ENCODE data around the gene CPNE5. TPM values are rescaled to one million over a fixed set of nuclear protein-coding genes. Genes with fewer than 3 reads are reported as not detected.
A peak's percentile ranks its signal among the peaks of the same experiment; 100 is the strongest.

The CPNE5 gene
- total RNA-seq = under 1 TPM; 0.79 to 0.94 TPM

GRCh38 chr6:36838896-36839748, at the start of gene CPNE5:
Gene CPNE5, minus strand, starts transcription at chr6:36839444. Its CDS starts 67 bp downstream, at chr6:36839377.
- Mint-ChIP-seq H3K4me3 (peak within 1 kb of the TSS; percentile 64), H3K4me1 (peaks cover 15% of the 10 kb centered on the region), H3K36me3 (no peaks in the 10 kb centered on the region), H3K27me3 (peaks cover 52% of the 10 kb centered on the region), H3K27ac (no peak within 1 kb of the TSS), H3K9me3 (ENCODE audit: low read depth) (no peaks in the 10 kb centered on the region)
- ATAC-seq (no peak), DNase-seq (no peak)
- CTCF ChIA-PET = no interaction called here

- ATAC-seq = no peak
- CTCF ChIA-PET = interaction anchor here (0.7 to 6.3 kb wide), 5 partner anchors 14 to 130 kb away, joined by 3 to 103 read pairs (median 3); partner anchors contain the start of gene PPIL1
- Mint-ChIP-seq H3K27me3 (no peaks in the 10 kb centered on the region), H3K36me3 (peaks cover 23% of the 10 kb centered on the region), H3K4me1 (peaks cover 42% of the 10 kb centered on the region), H3K9me3 (ENCODE audit: low read depth) (no peaks in the 10 kb centered on the region), H3K4me3 (no peak overlapping the region), H3K27ac (no peak overlapping the region)
- DNase-seq = no peak
These were observed 48.9 kb upstream of the CPNE5 start for GRCh38 chr6:36888115-36888643.

- Mint-ChIP-seq H3K27me3 (no peaks in the 10 kb centered on the region), H3K27ac (peak overlapping the region; percentile 91), H3K4me1 (peaks cover 42% of the 10 kb centered on the region), H3K4me3 (peak overlapping the region; percentile 92), H3K9me3 (ENCODE audit: low read depth) (no peaks in the 10 kb centered on the region), H3K36me3 (peaks cover 18% of the 10 kb centered on the region)
- DNase-seq = no peak
- ATAC-seq = no peak
- CTCF ChIA-PET = interaction anchor here (2.4 to 16.9 kb wide), 3 partner anchors 13 to 133 kb away, joined by 8 to 269 read pairs (median 103); partner anchors contain the start of gene PPIL1
These were observed 47.8 kb upstream of the CPNE5 start for GRCh38 chr6:36886950-36887618.

- H3K4me1 Mint-ChIP-seq = peaks cover 40% of the 10 kb centered on the region
- H3K36me3 Mint-ChIP-seq = peaks cover 13% of the 10 kb centered on the region
- no peaks in the 10 kb centered on the region for H3K9me3 Mint-ChIP-seq (ENCODE audit: low read depth)
- peak; percentile 99 for DNase-seq
- ATAC-seq = peak; percentile 99
- H3K27me3 Mint-ChIP-seq = no peaks in the 10 kb centered on the region
- H3K27ac Mint-ChIP-seq = peak within 1 kb of the TSS; percentile 91
- CTCF ChIA-PET = interaction anchor here (0.6 to 16.9 kb wide), 37 partner anchors 9 to 1042 kb away, joined by 3 to 269 read pairs (median 5); partner anchors contain the start of genes FGD2, MTCH1 and PPIL1
- peak within 1 kb of the TSS; percentile 92 for H3K4me3 Mint-ChIP-seq
These were observed 46.5 kb upstream of the CPNE5 start, which contains the start of gene C6orf89 for GRCh38 chr6:36885461-36886401. Gene C6orf89, plus strand, starts transcription at chr6:36885952. Its CDS starts 13,493 bp downstream, at chr6:36899445.

GRCh38 chr6:36884610-36885009, 45.4 kb upstream of the CPNE5 start:
- H3K4me3 Mint-ChIP-seq = no peak overlapping the region
- H3K36me3 Mint-ChIP-seq = peaks cover 9% of the 10 kb centered on the region
- ATAC-seq = no peak
- no peaks in the 10 kb centered on the region for H3K9me3 Mint-ChIP-seq (ENCODE audit: low read depth)
- peaks cover 38% of the 10 kb centered on the region for H3K4me1 Mint-ChIP-seq
- CTCF ChIA-PET = interaction anchor here (0.9 to 16.9 kb wide), 21 partner anchors 10 to 326 kb away, joined by 3 to 269 read pairs (median 6); partner anchors contain the start of genes FGD2, MTCH1 and PPIL1
- H3K27me3 Mint-ChIP-seq = no peaks in the 10 kb centered on the region
- DNase-seq = no peak
- no peak overlapping the region for H3K27ac Mint-ChIP-seq

- Mint-ChIP-seq H3K27ac (peak overlapping the region; percentile 100), H3K4me3 (peak overlapping the region; percentile 99), H3K27me3 (peaks cover 2% of the 10 kb centered on the region), H3K4me1 (peaks cover 48% of the 10 kb centered on the region), H3K36me3 (peaks cover 11% of the 10 kb centered on the region), H3K9me3 (ENCODE audit: low read depth) (no peaks in the 10 kb centered on the region)
- CTCF ChIA-PET = interaction anchor here (0.6 to 16.9 kb wide), 18 partner anchors 10 to 335 kb away, joined by 3 to 269 read pairs (median 4); partner anchors contain the start of genes C6orf89 and MTCH1
- ATAC-seq (no peak), DNase-seq (no peak)
These were observed 36.0 kb upstream of the CPNE5 start for GRCh38 chr6:36875250-36875633.

- Mint-ChIP-seq H3K27ac (peak within 1 kb of the TSS; percentile 100), H3K4me1 (peaks cover 53% of the 10 kb centered on the region), H3K27me3 (peaks cover 2% of the 10 kb centered on the region), H3K4me3 (peak within 1 kb of the TSS; percentile 99), H3K36me3 (peaks cover 14% of the 10 kb centered on the region), H3K9me3 (ENCODE audit: low read depth) (no peaks in the 10 kb centered on the region)
- ATAC-seq (peak; percentile 90), DNase-seq (peak; percentile 89)
- CTCF ChIA-PET = interaction anchor here (0.7 to 16.9 kb wide), 22 partner anchors 11 to 336 kb away, joined by 3 to 269 read pairs (median 5); partner anchors contain the start of genes C6orf89 and MTCH1
These were observed 35.4 kb upstream of the CPNE5 start, which contains the start of gene PPIL1 for GRCh38 chr6:36874443-36875249. Gene PPIL1, minus strand, starts transcription at chr6:36874803. Its CDS starts 31 bp downstream, at chr6:36874772.

- ATAC-seq (no peak), DNase-seq (peak; percentile 58)
- peaks cover 58% of the 10 kb centered on the region for H3K4me1 Mint-ChIP-seq
- H3K4me3 Mint-ChIP-seq = peak overlapping the region; percentile 99
- CTCF ChIA-PET = interaction anchor here (0.8 to 16.9 kb wide), 18 partner anchors 8 to 336 kb away, joined by 3 to 269 read pairs (median 5); partner anchors contain the start of genes C6orf89 and MTCH1
- no peaks in the 10 kb centered on the region for H3K9me3 Mint-ChIP-seq (ENCODE audit: low read depth)
- peaks cover 2% of the 10 kb centered on the region for H3K27me3 Mint-ChIP-seq
- peak overlapping the region; percentile 100 for H3K27ac Mint-ChIP-seq
- peaks cover 19% of the 10 kb centered on the region for H3K36me3 Mint-ChIP-seq
These were observed 34.6 kb upstream of the CPNE5 start for GRCh38 chr6:36873612-36874442.

- CTCF ChIA-PET = interaction anchor here (0.8 to 16.9 kb wide), 13 partner anchors 7 to 336 kb away, joined by 3 to 269 read pairs (median 9); partner anchors contain the start of genes C6orf89 and MTCH1
- ATAC-seq (no peak), DNase-seq (no peak)
- no peaks in the 10 kb centered on the region for H3K9me3 Mint-ChIP-seq (ENCODE audit: low read depth)
- peaks cover 60% of the 10 kb centered on the region for H3K4me1 Mint-ChIP-seq
- peak overlapping the region; percentile 99 for H3K4me3 Mint-ChIP-seq
- peaks cover 24% of the 10 kb centered on the region for H3K36me3 Mint-ChIP-seq
- H3K27me3 Mint-ChIP-seq = peaks cover 2% of the 10 kb centered on the region
- peak overlapping the region; percentile 100 for H3K27ac Mint-ChIP-seq
These were observed 33.9 kb upstream of the CPNE5 start for GRCh38 chr6:36873115-36873514.

- DNase-seq = no peak
- peaks cover 73% of the 10 kb centered on the region for H3K4me1 Mint-ChIP-seq
- CTCF ChIA-PET = interaction anchor here (1.0 to 16.9 kb wide), 8 partner anchors 14 to 339 kb away, joined by 3 to 269 read pairs (median 20); partner anchors contain the start of gene C6orf89
- no peak overlapping the region for H3K27ac Mint-ChIP-seq
- no peaks in the 10 kb centered on the region for H3K27me3 Mint-ChIP-seq
- H3K4me3 Mint-ChIP-seq = no peak overlapping the region
- no peaks in the 10 kb centered on the region for H3K9me3 Mint-ChIP-seq (ENCODE audit: low read depth)
- no peak for ATAC-seq
- H3K36me3 Mint-ChIP-seq = peaks cover 35% of the 10 kb centered on the region
These were observed 32.4 kb upstream of the CPNE5 start for GRCh38 chr6:36871686-36872085.
